CMK (cell line): ENCODE results near the gene SCYGR7.
"Not testable (repeated sequence)": the region's sequence is repeated elsewhere in the genome, so short reads cannot be mapped to it uniquely, and the experiment has no call there.

ENCODE experiments used
- DNase-seq: peaks from one replicate; pipeline ENCODE4 v3.0.0-alpha.2; 2010; ENCODE audit warnings: low read depth

SCYGR7 gene, protein sequence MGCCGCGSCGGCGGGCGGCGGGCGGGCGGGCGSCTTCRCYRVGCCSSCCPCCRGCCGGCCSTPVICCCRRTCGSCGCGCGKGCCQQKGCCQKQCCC

DNA sequence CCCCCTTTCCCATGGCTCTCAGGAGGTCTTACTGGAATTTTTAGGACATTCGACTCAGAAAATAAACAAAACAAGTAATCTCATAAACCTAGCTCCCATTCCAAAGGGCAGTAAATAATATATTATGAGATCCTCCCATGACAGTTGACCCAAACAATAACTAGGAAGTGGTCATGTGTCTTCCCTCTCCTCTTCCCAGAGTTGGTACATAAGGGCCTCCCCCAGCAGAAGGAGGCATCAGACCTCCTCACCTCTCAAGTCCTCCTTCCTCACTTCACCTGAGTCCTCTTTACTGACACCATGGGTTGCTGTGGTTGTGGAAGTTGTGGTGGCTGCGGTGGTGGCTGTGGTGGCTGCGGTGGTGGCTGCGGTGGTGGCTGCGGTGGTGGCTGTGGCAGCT, at the start of gene SCYGR7:
Gene SCYGR7 (plus strand): TSS at position 301 of the 400 bp plus-strand sequence. CDS start 0 bp downstream, at position 301.
- DNase-seq = no peak

DNA sequence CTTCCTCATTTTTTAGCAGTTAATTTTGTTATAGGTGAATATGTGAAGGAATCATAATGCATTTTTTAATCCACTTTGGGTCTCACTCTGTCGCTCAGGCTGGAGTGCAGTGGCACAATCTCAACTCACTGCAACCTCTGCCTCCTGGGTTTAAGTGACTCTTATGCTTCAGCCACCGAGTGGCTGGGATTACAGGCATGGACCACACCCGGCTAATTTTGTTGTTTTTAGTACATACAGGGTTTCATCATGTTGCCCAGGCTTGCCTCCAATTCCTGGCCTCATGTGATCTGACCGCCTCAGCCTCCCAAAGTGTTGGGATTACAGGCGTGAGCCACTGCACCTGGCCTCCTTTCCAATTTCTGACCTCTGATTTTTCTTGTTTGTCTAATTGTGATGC, 43.9 kb upstream of the SCYGR7 start:
- no peak for DNase-seq

DNA sequence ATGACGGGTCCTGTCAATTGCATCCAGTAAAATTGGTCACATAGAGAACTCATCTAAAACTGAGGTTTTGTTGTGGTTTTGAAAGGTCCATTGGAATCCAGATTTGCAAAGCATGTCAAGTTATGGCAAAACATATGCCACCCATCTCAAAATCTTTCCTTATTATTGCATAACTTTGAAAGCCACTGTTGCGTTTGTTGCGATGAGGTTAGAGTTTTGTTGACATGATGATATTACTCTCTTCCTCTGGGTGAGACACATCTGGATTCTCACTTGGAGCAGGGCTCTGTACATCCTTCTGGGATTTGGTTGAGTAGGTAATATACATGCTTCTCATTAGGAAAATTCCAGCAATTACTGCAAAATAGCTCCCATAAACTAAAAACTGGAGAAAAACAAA, 40.9 kb upstream of the SCYGR7 start:
- DNase-seq = no peak

DNA sequence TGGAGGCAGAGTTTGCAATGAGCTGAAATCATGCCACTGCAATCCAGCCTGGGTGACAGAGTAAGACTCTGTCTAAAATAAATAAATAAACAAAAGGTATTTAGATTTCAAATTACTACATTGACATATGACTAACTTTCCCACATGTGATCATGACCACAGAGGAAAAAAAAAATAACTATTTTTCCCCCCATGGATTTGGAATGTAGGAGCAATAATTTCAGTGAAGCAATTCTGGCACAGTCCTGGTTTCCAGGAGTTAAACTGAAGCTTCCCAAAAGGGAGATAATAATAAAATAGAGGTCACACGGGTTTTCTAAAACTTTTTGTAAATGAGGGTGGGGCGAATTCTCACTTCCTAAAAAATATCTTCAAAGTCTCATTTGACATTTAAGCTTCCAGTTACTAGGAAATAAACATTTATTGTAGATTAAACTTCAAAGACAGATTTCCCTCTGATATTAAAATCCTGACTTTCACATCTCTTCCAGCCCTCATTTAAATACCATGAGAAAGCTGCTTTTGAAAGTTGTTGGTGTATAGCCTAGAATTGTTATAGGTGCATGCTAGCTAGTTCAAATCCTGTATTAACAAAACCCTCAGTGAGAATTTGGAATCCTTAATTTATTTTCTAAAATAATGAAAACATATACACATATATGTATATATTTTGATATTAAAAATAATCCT, 31.0 kb upstream of the SCYGR7 start:
- no peak for DNase-seq

DNA sequence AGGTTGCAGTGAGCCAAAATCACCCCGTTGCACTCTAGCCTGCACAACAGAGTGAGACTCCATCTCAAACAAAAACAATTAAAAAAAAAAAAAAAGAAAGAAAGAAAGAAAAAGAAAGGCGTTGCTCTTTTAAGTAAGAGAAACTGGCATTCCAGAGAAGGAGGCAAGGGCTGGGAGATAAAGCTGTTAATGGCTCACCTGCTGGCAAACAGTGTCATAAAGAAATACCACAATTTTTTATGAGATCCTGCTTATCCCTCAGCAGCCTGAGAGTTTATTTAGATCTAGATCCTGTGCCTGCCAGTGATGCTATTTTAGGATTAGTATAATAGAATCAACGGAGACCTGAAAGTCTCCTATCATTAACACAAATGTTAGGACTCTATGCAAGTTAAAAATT, 26.6 kb upstream of the SCYGR7 start:
- no peak for DNase-seq

DNA sequence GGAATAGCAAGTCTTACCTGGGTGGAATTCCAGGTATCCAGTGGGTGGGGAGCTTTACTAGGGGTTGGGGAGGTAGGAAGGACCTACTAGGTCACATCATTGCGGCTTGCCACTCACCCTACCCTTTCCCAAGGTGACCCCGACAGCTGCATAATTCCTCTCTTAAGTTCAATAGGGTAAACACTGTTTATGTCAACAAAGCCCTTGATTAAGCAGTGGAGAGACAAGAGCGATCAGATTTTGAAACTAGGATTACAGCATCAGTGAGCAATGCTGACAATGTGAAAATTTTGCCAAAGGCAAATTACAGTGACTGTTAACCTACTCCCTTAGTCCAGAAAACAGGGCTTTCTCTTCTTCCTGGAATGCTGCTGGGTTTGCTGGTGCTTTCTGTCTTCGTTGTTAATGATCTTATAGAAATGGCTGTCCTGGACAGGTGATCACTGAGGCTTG, 24.8 kb upstream of the SCYGR7 start:
- DNase-seq = no peak

DNA sequence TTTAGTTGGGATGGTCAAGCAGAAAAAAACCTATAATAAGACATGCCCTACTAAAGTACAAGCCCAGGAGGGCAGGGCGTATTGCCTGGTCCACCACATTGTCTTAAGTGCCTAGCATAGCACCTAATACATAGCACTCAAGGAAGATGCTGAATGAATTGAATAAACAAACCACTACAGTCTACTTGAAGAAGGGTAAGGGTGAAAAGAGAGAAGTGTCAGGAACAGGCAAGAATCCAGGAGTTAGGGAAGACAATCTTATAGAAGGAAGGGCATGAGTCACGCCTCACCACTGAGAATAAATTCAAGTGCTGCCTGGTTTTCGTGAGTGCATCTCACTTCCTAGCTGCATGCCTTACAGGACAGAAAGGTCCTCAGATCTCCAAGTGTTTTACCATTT, 24.2 kb upstream of the SCYGR7 start:
- no peak for DNase-seq

DNA sequence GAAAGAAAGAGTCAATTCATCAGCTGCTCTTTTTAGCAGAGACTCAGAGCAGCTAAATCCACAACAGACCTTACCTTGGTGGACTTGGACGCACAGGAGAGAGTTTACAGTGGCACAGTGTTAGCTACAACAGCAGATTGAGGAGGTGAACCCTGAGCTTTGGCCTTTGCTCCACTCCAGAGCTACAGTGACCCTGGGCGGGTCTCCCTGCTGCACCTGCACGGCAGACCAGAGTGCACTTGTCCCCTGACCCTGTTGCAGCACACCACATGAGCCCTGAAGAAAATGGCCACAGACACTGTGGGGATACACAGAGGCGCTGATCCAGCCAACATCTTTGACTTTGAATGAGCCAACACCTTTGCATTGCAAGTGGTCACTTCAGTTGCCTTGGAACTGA, 21.3 kb upstream of the SCYGR7 start:
- no peak for DNase-seq

DNA sequence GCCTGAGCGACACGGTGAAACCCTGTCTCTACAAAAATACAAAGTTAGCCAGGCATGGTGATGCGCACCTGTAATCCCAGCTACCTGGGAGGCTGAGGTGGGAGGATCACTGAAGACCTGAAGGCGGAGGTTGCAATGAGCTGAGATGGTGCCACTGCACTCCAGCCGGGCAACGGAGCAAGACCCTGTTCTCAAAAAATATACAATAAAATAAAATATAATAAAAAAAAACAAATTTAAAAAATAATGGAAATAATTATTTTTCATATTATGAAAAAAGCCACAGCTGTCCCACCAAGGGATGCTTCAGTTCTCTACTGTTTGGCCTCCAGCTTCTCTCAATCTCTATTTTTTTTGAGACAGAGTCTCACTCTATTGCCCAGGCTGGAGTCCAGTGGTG, 20.7 kb upstream of the SCYGR7 start:
- no peak for DNase-seq

DNA sequence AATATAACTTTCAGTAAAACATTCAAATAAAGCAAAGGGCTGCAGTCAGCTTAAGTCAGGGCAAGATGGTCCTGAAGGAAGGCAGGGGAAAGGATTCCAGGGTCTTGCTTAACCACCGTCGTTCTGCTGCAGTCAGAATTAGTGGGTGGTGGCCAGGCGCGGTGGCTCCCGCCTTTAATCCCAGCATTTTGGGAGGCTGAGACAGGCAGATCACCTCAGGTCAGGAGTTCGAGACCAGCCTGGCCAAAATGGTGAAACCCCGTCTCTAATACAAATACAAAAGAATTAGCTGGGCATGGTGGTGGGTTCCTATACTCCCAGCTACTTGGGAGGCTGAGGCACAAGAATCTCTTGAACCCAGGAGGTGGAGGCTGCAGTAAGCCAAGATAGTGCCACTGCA, 17.1 kb upstream of the SCYGR7 start:
- no peak for DNase-seq

DNA sequence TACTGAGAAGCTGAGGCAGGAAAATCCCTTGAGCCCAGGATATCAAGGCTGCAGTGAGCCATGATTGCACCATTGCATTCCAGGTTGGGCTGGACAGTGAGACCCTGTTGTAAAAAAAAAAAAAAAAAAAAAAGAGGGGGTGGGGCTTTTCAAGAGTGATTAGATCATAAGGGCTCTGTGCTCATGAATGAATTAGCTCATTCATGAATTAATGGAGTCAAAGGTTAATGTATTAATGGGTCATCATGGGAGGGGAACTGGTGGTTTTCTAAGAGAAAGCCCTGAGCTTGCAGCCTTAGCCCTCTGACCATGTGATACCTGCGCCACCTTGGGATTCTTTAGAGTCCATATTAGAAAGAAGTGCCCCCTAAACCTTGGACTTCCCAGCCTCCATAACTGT, 14.8 kb upstream of the SCYGR7 start:
- no peak for DNase-seq

DNA sequence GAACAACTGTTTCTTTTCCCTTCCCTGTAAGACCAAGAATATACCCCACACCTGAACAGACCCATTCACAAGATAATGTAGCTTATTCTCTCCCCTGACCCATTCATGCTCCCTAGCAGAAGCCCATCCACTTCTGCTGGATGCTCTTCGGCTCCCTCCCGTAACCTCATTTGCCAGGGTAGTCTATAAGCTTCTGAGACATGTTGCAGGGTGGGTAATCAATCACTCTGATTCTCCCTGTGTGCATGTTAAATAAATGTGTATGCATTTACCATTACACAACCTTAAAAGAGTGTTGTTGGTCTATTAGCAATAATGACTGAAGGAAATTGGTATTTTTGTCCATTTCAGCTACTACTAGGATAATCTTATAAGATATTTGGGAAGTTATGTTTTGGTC, 11.6 kb upstream of the SCYGR7 start:
- no peak for DNase-seq

DNA sequence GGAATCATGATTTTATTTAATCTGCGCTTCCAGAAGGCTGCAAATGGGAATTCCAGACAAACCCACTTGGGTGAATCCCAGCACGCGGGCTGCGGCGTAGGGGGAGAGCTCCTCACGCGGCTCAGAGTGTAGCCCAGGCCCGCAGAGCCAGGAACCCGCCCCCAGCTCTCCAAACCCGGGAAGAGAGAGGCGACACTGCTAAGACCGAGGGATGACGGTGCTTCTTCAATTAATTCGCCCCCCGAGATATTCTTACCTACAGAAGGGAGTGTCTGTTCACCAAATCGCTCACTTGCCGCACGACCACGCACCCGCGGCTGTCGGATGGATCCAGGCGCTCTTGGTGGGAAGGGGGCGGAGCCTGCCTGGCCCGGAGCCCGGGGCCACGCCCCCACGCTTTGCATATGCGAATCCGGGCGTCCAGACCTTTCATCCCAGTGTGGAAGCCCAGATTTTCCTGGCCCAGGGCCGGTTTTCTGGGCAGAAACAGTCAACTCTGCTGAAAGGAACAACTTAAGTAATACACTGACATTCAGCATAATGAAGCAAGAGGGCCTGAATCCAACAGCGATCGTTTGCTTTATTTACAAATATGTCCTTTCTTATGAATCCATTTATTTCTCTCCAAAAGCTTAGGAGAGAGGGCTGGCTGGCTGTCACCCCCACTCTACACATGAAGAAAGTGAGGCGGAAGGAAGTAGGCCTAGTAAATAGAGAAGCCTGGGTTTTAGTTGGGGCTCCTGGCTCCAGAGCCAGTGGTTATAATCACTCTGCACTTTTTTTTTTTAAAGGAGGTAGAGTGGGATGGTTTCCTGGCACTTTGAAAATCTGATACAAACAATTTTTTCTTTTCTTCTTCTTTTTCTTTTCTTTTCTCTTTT, 10.2 kb upstream of the SCYGR7 start, which contains the start of gene SLC19A3:
Gene SLC19A3 (minus strand): TSS at position 342 of the 881 bp plus-strand sequence. CDS start 15,710 bp downstream, outside the sequence.
- DNase-seq = no peak

DNA sequence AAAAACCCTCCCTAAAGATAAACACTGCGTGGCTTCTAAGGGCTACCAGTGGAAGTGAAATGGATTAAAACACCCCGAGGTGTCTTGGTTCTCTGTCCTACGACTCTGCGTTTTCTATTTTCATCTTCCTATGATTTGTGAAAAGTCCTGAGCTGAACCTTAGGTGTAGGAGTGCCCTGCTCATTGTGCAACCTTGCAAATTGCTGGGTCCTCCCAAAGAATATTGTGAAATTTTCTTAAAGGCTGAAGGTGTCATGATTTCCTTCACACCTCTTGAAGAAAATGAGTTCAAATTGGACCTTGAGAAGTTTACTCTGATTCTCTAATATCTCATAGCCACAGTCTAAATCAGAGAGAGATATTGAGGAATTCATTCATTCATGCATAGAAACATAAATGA, 8.5 kb upstream of the SCYGR7 start:
- no peak for DNase-seq

DNA sequence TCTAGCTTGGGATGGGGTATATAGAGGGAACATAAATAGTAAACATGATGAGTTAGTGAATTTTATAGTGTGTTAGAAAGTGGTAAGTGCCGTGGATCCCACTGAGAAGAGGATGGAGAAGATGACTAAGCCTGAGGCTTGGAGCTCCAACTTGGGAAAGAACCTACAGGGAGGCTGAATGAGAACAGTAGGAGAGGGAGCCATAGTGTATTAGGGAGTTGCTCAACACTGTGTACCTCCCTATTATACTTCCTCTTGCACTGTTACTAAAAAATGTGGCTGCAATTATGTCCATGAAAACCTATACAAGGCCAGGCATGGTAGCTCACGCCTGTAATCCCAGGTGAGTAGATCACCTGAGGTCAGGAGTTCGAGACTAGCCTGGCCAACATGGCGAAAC, 7.5 kb upstream of the SCYGR7 start:
- no peak for DNase-seq

DNA sequence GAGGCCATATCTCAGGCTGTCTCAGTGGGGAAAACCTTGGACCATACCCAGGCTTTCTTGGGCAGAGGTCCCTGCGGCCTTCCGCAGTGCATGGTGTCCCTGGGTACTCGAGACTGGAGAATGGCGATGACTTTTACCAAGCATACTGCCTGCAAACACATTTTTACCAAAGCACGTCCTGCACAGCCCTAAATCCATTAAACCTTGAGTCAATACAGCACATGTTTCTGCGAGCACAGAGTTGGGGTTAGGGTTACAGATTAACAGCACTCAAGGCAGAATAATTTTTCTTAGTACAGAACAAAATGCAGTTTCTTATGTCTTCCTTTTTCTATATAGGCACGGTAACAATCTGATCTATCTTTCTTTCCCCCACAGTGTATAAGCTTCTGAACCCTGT, 5.3 kb upstream of the SCYGR7 start:
- DNase-seq = not testable (repeated sequence)

DNA sequence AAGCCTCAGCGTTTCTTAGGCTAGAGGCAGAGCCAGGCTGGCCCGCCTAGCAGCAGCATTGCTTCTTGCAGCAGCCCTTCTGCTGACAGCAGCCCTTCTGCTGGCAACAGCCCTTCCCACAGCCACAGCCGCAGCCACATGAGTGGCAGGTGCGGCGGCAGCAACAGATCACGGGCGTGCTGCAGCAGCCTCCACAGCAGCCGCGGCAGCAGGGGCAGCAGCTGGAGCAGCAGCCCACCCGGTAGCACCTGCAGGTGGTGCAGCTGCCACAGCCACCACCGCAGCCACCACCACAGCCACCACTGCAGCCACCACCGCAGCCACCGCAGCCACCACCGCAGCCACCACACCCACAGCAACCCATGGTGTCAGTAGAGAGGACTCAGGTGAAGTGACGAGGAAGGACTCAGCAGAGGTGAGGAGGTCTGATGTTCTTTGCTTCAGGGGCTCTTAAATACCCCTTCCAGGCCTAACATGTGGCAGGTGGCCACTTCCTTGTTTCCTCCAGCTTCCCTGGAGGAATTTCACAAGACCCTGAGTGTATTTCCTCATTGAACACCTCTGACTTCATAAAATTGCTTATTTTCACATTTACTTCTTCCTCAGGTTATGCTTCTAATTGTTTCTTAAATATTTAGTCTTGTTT, 3.6 kb upstream of the SCYGR7 start, which contains the start of gene SCYGR6:
Gene SCYGR6 (minus strand): TSS at position 364 of the 646 bp plus-strand sequence. CDS start 0 bp downstream, at position 364.
- DNase-seq = no peak

DNA sequence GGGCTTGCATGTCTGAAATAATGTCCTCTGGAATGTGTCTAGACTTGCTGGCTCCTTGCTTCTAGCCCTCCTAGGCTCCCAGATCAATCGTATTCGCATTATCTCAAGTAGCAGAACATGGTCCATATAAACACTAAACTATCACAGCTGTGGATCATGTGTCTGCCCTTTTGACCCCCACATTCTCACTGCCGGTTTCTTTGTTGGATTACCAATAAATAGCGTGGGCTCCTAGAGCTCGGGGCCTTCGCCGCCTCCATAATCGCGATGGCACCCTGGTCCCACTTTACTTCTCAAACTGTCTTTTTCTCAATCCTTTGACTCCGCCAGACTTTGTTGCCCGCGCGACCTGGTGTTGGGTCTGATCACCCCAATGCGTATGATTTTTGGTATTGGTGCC, 11.2 kb downstream of the SCYGR7 start:
- DNase-seq = no peak

DNA sequence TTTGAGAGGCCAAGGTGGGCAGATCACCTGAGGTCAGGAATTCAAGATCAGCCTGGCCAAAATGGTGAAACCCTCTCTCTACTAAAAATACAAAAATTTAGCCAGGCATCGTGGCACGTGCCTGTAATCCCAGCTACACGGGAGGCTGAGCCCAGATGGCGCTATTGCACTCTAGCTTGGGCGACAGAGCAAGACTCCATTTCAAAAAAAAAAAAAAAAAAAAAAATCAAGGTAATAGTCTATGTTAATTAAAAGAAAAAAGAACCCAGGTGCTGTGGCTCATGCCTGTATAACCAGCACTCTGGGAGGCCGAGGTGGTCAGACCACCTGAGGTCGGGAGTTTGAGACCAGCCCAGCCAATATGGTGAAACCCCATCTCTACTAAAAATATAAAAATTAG, 12.6 kb downstream of the SCYGR7 start:
- not testable (repeated sequence) for DNase-seq

DNA sequence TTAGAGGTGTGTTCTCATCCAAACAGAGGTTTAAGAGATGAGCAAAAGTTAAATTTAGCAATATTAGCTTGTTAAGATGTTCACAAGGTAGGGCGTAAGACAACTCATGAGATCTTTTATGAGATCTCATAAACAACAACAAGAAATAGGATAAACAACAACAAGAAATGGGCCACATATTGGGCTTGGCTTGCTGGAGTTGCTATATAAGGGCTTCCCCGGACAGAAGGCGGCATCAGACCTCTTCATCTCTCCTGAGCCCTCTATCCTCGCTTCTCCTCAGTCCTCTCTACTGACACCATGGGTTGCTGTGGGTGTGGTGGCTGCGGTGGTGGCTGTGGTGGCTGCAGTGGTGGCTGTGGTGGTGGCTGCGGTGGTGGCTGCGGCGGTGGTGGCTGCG, 17.5 kb downstream of the SCYGR7 start, which contains the start of gene SCYGR8:
Gene SCYGR8 (plus strand): TSS at position 301 of the 400 bp plus-strand sequence. CDS start 0 bp downstream, at position 301.
- no peak for DNase-seq

DNA sequence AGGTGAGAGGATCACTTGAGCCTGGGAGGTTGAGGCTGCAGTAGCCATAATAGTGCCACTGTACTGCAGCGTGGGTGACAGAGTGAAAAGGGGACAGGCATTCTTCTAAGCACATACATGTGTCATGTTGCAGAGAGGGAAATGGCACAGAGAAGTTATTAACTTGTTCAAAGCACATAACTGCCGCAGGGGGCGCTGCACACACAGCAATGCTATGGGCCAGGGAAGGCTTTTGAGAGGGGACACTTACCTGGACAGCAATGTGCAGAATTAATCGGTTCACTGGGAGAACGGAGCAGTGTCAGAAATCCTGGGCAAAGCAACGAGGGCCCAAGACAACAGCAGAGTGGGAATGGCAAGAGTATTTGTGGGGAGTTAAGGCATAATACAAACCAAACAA, 19.9 kb downstream of the SCYGR7 start:
- no peak for DNase-seq

DNA sequence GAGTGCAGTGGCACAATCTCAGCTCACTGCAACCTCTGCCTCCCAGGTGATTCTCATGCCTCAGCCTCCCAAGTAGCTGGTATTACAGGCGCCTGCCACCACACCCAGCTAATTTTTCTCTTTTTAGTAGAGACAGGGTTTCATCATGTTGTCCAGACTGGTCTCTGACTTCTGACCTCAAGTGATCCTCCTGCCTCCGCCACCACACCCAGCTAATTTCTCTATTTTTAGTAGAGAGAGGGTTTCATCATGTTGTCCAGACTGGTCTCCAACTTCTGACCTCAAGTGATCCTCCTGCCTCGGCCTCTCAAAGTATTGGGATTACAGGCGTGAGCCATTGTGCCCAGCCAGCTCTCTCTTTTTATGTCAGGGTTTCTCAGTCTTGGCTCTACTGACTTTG, 28.1 kb downstream of the SCYGR7 start:
- not testable (repeated sequence) for DNase-seq
